GM12873 (cell line): ENCODE measurements around the gene LCE1E.

Source experiments
- TF ChIP-seq, protein P1 (sequence below): IDR thresholded peaks from 2 replicates; pipeline ENCODE4 v1.5.1; 2012; ENCODE audit warnings: low read depth, mild to moderate bottlenecking, moderate library complexity, low read length, control low read depth; ENCODE audit not compliant: insufficient read depth; ENCODE audit errors: missing control alignments

Gene LCE1E

DNA sequence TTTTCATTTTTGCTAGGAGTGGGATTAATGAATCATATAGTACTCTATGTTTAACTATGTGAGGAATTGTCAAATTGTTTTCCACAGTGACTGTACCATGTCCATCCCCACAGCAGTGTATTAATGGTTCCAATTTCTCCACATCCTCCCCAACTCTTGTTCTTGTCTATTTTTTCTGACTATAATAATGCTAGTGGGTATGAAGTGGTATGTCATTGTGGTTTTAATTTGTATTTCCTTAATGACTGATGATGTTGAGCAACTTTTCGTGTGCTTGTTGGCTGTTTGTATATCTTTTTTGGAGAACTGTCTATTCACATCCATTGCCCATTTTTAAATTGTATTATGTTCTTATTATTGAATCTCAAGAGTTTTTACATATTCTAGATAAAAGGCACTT is 38.2 kb upstream of the LCE1E start:
- TF ChIP-seq, protein P1, sequence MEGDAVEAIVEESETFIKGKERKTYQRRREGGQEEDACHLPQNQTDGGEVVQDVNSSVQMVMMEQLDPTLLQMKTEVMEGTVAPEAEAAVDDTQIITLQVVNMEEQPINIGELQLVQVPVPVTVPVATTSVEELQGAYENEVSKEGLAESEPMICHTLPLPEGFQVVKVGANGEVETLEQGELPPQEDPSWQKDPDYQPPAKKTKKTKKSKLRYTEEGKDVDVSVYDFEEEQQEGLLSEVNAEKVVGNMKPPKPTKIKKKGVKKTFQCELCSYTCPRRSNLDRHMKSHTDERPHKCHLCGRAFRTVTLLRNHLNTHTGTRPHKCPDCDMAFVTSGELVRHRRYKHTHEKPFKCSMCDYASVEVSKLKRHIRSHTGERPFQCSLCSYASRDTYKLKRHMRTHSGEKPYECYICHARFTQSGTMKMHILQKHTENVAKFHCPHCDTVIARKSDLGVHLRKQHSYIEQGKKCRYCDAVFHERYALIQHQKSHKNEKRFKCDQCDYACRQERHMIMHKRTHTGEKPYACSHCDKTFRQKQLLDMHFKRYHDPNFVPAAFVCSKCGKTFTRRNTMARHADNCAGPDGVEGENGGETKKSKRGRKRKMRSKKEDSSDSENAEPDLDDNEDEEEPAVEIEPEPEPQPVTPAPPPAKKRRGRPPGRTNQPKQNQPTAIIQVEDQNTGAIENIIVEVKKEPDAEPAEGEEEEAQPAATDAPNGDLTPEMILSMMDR, result no peak

DNA sequence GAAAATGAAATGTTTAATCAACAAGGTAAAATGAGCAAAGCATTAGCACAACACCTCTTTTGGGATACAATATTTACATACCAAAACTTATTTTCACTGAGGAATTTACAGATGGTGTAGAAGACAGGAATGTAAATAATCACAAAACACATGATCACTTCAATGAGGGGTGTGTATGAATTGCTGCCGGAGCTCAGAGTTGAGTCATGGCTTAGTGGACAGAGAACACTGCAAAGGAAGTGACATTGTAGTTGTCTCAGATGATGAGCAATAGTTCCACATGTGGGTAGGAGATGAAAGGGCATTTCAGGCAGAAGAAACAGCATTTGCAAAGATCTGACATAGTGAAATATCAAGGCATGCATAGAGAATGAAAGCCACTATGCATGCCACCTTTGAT is 33.8 kb upstream of the LCE1E start:
- TF ChIP-seq, protein P1, result no peak

DNA sequence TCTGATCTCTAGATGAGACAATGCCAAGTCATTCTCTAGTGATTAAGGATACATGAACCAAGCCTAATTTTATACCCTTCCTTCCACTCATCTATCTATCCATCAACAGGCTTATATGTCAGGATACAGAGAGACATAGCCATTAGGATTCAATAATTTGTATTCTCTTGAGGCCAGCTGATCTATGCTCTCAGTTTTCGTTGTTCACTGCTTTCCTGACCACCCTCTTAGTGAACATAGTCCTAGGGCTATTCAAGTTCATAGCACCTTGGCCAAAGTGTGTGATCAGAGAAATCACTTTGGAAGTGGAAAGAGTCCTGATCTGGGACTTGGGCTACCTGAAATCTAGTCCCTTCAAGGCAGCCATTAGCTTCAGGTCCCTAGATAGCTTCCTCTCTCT is 32.5 kb upstream of the LCE1E start:
- TF ChIP-seq, protein P1, result no peak

DNA sequence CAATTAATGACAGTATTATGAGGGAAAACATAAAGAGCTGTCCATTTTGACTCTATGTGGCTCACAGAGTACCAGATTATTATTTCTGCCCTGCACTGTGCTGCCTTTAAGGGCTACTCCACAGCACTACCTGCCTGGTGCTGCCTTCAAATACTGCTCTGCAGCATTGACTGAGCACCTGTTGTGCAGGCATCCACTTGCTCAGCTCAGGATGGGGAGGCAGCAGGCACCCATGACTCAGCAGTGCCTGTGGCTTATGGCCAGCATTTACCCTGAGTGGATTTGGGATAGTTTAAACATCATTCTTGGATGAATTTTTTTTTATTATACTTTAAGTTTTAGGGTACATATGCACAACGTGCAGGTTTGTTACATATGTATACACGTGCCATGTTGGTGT is 29.2 kb upstream of the LCE1E start:
- TF ChIP-seq, protein P1, result no peak

DNA sequence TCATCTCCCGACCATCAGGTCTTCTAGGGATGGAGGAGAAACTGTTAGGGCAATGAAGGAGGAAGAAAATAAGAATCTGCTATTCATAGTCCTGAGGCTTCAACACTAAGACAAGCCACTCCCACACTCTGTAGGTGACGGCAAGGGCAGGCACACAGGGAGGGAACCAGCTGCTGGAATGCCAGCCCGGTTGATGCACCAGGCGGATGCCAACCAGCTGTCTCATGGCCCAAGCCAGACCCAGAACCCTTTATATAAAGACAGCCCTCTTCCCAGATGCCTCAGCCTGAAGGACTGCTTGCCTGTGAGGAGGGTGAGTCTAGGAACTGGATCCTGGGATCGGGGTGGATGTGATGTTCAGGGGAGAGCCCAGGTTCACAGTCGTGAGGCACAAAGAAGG is 28.3 kb upstream of the LCE1E start, which contains the start of gene KPRP:
Gene KPRP, plus strand, starts transcription at position 279 of the 400 bp plus-strand sequence. CDS start 1,564 bp downstream, outside the sequence.
- TF ChIP-seq, protein P1, result no peak

DNA sequence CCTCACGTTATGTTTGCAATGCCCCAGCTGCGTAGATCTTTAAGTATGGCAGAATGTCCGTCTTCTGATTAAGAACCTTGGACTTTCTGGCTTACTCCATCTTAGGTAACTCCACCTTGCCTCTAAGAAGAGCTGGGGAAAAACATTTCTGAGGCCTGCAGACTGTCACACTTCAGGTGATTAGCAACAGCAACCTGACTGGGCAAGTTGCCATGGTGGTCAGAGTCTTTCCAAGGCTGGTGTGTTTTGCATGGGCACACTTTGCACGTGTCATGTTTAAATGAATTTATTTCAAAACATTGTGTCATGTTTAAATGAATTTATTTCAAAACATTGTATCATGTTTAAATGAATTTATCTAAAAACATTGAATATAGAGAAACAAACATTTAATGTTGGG is 27.4 kb upstream of the LCE1E start:
- TF ChIP-seq, protein P1, result no peak

DNA sequence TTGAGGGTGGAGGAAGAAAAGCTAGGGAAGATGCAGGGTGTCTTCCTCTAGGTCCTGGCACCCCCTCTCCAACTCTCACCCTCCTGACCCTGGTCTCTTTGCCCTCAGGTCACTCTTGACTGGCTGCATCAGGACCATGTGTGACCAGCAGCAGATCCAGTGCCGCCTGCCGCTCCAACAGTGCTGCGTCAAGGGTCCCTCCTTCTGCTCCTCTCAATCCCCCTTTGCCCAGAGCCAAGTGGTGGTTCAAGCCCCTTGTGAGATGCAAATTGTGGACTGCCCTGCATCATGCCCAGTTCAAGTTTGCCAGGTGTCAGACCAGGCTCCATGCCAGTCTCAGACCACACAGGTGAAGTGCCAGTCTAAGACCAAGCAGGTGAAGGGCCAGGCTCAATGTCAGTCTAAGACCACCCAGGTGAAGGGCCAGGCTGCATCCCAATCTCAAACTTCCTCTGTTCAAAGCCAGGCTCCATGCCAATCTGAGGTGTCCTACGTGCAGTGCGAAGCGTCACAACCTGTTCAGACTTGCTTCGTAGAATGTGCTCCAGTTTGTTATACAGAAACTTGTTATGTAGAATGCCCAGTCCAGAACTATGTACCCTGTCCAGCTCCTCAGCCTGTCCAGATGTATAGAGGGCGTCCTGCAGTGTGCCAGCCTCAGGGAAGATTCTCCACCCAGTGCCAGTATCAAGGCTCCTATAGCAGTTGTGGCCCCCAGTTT is 26.4 kb upstream of the LCE1E start:
- TF ChIP-seq, protein P1, result no peak
